SK-N-SH treated with all-trans-retinoic acid at 6 μM for 48 hours (cell line): ENCODE results near the gene SLC16A13.

Experiments
- ARNTL ChIP-seq: fragments of 450-650 bp; formaldehyde crosslinking; IDR thresholded peaks from 2 replicates; pipeline ENCODE4 v1.5.0; 2020; ENCODE audit warnings: low read depth, mild to moderate bottlenecking, moderate library complexity, borderline replicate concordance
- BACH2 ChIP-seq: fragments of 250-450 bp; sonication (Bioruptor Pico); IDR thresholded peaks from 2 replicates; pipeline ENCODE4 v1.9.0; 2021; ENCODE audit warnings: mild to moderate bottlenecking, borderline replicate concordance
- ESRRG ChIP-seq: fragments of 250-450 bp; sonication (Bioruptor Pico); IDR thresholded peaks from 2 replicates; pipeline ENCODE4 v1.6.1; 2021; ENCODE audit warnings: mild to moderate bottlenecking
- ISL1 ChIP-seq: fragments of 250-450 bp; sonication (Bioruptor Pico); IDR thresholded peaks from 2 replicates; pipeline ENCODE4 v2.1.2; 2022; ENCODE audit warnings: mild to moderate bottlenecking, moderate library complexity
- ZC3H10 ChIP-seq: fragments of 250-450 bp; sonication (Bioruptor Pico); IDR thresholded peaks from 2 replicates; pipeline ENCODE4 v1.5.1; 2021; ENCODE audit warnings: mild to moderate bottlenecking, moderate library complexity
- ZFP3 ChIP-seq: fragments of 250-450 bp; sonication (Bioruptor Pico); IDR thresholded peaks from 2 replicates; pipeline ENCODE4 v1.5.0; 2020; ENCODE audit warnings: mild to moderate bottlenecking, moderate library complexity
- ZFP30 ChIP-seq: fragments of 450-650 bp; formaldehyde crosslinking; IDR thresholded peaks from 2 replicates; pipeline ENCODE4 v1.5.0; 2022; ENCODE audit warnings: mild to moderate bottlenecking, moderate library complexity
- ZNF70 ChIP-seq: fragments of 450-650 bp; formaldehyde crosslinking; IDR thresholded peaks from 2 replicates; pipeline ENCODE4 v1.5.0; 2020; ENCODE audit warnings: mild to moderate bottlenecking, moderate library complexity
- TF ChIP-seq, protein P1 (sequence below): fragments of 250-450 bp; sonication (Bioruptor Pico); IDR thresholded peaks from 2 replicates; pipeline ENCODE4 v1.8.0; 2020; ENCODE audit warnings: mild to moderate bottlenecking, moderate library complexity, borderline replicate concordance
- TF ChIP-seq, protein P2 (sequence below): fragments of 250-450 bp; sonication (Bioruptor Pico); IDR thresholded peaks from 2 replicates; pipeline ENCODE4 v1.5.1; 2020; ENCODE audit warnings: low read depth, mild to moderate bottlenecking, moderate library complexity

DNA sequence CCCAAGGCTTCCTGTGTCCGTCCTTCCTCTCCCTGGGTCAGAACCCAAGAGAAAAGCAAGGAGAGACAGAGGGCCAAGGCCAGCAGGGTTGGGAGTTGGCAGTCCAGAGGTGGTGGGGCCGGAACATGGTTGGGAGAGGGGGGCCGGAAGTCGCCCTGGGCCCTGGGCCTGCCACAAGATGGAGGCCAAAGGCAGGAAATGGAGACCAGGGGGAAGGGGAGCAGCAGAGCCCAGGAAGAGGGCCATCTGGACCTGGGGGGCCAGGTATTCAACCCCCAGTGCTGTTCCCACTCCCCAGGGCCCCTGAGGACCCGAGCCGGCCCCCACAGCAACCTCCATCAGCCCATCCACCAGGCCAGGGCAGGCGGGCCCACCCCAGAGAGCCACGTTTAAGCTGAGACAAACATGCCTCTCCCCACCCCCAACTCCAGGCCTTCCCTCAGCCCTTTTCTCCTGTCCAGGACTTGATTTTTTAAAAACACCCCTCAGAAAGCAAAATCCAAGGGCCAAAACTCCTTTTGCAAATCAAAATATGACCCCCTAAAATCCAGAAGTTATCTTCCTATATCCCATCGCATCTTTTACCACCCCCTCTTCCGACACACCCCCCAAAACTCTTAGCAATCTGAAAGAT is 17.4 kb upstream of the SLC16A13 start:
- no peak for TF ChIP-seq ZFP30
- TF ChIP-seq ZNF70 (CRISPR knock-in tag), result no peak
- no peak for TF ChIP-seq ISL1 (CRISPR knock-in tag)
- TF ChIP-seq ZFP3 (CRISPR knock-in tag), result no peak
- TF ChIP-seq, protein P1, sequence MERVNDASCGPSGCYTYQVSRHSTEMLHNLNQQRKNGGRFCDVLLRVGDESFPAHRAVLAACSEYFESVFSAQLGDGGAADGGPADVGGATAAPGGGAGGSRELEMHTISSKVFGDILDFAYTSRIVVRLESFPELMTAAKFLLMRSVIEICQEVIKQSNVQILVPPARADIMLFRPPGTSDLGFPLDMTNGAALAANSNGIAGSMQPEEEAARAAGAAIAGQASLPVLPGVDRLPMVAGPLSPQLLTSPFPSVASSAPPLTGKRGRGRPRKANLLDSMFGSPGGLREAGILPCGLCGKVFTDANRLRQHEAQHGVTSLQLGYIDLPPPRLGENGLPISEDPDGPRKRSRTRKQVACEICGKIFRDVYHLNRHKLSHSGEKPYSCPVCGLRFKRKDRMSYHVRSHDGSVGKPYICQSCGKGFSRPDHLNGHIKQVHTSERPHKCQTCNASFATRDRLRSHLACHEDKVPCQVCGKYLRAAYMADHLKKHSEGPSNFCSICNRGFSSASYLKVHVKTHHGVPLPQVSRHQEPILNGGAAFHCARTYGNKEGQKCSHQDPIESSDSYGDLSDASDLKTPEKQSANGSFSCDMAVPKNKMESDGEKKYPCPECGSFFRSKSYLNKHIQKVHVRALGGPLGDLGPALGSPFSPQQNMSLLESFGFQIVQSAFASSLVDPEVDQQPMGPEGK (CRISPR knock-in tag), result no peak
- no peak for TF ChIP-seq ESRRG
- no peak for TF ChIP-seq BACH2 (CRISPR knock-in tag)
- TF ChIP-seq, protein P2, sequence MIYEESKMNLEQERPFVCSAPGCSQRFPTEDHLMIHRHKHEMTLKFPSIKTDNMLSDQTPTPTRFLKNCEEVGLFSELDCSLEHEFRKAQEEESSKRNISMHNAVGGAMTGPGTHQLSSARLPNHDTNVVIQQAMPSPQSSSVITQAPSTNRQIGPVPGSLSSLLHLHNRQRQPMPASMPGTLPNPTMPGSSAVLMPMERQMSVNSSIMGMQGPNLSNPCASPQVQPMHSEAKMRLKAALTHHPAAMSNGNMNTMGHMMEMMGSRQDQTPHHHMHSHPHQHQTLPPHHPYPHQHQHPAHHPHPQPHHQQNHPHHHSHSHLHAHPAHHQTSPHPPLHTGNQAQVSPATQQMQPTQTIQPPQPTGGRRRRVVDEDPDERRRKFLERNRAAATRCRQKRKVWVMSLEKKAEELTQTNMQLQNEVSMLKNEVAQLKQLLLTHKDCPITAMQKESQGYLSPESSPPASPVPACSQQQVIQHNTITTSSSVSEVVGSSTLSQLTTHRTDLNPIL (CRISPR knock-in tag), result no peak
- TF ChIP-seq ARNTL (CRISPR knock-in tag), result no peak
- no peak for TF ChIP-seq ZC3H10 (CRISPR knock-in tag)
